MM.1S (cell line): ENCODE data around the gene FARSB.

Experiments used
- DNase-seq: peaks from one replicate; pipeline ENCODE4 v3.0.0-alpha.2; 2015
- H2AFZ ChIP-seq: fragments of 300-600 bp; sonication (generic); 2 replicates; pipeline ENCODE4 v1.6.0; 2016; ENCODE audit warnings: antibody characterized with exemption, low read length
- H3F3A ChIP-seq: fragments of 300-600 bp; sonication (generic); 2 replicates; pipeline ENCODE4 v1.6.1; 2016; ENCODE audit warnings: mild to moderate bottlenecking, antibody characterized with exemption, low read length, moderate library complexity, mixed read lengths; ENCODE audit not compliant: insufficient read depth
- H3K27ac ChIP-seq: fragments of 300-600 bp; sonication (generic); 2 replicates; pipeline ENCODE4 v1.5.1; 2016; ENCODE audit warnings: mild to moderate bottlenecking, low read length
- H3K27me3 ChIP-seq: fragments of 300-600 bp; sonication (generic); replicated peaks from 2 replicates; pipeline ENCODE4 v1.6.0; 2016; ENCODE audit warnings: low read length; ENCODE audit not compliant: insufficient read depth
- H3K36me3 ChIP-seq: fragments of 300-600 bp; sonication (generic); replicated peaks from 2 replicates; pipeline ENCODE4 v1.6.1; 2016; ENCODE audit warnings: mild to moderate bottlenecking, low read length, mixed read lengths; ENCODE audit not compliant: insufficient read depth
- H3K4me1 ChIP-seq: fragments of 300-600 bp; sonication (generic); 2 replicates; pipeline ENCODE4 v1.6.1; 2016; ENCODE audit warnings: low read length, mixed read lengths
- H3K4me2 ChIP-seq: fragments of 300-600 bp; sonication (generic); 2 replicates; pipeline ENCODE4 v1.6.0; 2016; ENCODE audit warnings: low read depth, low read length
- H3K4me3 ChIP-seq: fragments of 300-600 bp; sonication (generic); 2 replicates; pipeline ENCODE4 v1.5.1; 2016; ENCODE audit warnings: low read length, mixed read lengths
- H3K79me2 ChIP-seq: fragments of 300-600 bp; sonication (generic); 2 replicates; pipeline ENCODE4 v1.6.1; 2016; ENCODE audit warnings: mixed run types, low read length, mixed read lengths
- H3K9ac ChIP-seq: fragments of 300-600 bp; sonication (generic); 2 replicates; pipeline ENCODE4 v1.6.1; 2016; ENCODE audit warnings: low read length, mixed read lengths
- H3K9me2 ChIP-seq: fragments of 300-600 bp; sonication (generic); replicated peaks from 2 replicates; pipeline ENCODE4 v1.6.1; 2016; ENCODE audit warnings: mild to moderate bottlenecking, low read length, mixed read lengths; ENCODE audit not compliant: insufficient read depth
- H3K9me3 ChIP-seq: fragments of 300-600 bp; sonication (generic); replicated peaks from 2 replicates; pipeline ENCODE4 v1.6.1; 2016; ENCODE audit warnings: mild to moderate bottlenecking, low read length, mixed read lengths; ENCODE audit not compliant: insufficient read depth
- H4K20me1 ChIP-seq: fragments of 300-600 bp; sonication (generic); 2 replicates; pipeline ENCODE4 v1.6.1; 2016; ENCODE audit warnings: mild to moderate bottlenecking, low read length, moderate library complexity, mixed read lengths; ENCODE audit not compliant: insufficient read depth
- EZH2 ChIP-seq: fragments of 300-600 bp; sonication (generic); optimal IDR thresholded peaks from 2 replicates; pipeline ENCODE3; 2017; ENCODE audit warnings: low read depth, mild to moderate bottlenecking, antibody characterized with exemption, low read length, mixed read lengths
- EZH2phosphoT487 ChIP-seq: fragments of 300-600 bp; sonication (generic); IDR thresholded peaks from 2 replicates; pipeline ENCODE4 v1.6.1; 2018; ENCODE audit warnings: antibody characterized with exemption, low read length
- TF ChIP-seq, protein P1 (sequence below): fragments of 300-600 bp; sonication (generic); IDR thresholded peaks from 2 replicates; pipeline ENCODE4 v1.5.1; 2016; ENCODE audit warnings: antibody characterized with exemption, low read length, mixed read lengths

The FARSB gene

DNA sequence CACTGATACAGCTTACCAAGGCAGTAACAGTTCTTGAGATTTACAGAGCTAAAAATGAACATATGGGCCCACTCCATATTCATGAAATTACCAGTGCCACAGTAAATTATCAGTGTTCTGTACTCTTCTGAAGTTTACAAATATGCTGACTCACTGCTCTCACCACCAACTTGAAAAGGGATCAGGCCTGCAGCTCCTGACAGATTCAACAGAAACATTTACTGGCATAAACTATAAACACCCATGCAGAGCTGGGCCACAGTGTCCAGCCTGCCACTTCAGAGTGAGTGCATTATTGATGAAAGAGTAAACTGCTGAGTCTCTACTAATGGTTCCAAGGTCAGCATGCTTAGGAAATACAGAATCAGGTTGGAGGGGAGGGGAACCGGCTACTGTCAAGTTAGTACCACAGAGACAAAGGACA is 83.1 kb downstream of the FARSB start:
- Histone ChIP-seq H3K36me3 (peaks cover 6% of the 10 kb centered on the region), H3K27ac (peak overlapping the region; percentile 67), H3K4me3 (no peak overlapping the region), H3F3A (peaks cover 20% of the 10 kb centered on the region), H3K27me3 (no peaks in the 10 kb centered on the region), H3K9ac (0 out of 2 replicates have a peak overlapping the region, but pooled peaks have one; percentile 2), H3K9me3 (no peaks in the 10 kb centered on the region), H4K20me1 (no peaks in the 10 kb centered on the region), H3K4me1 (peaks cover 29% of the 10 kb centered on the region), H3K79me2 (peaks cover 43% of the 10 kb centered on the region), H3K9me2 (no peaks in the 10 kb centered on the region), H2AFZ (no peak overlapping the region), H3K4me2 (peak overlapping the region; percentile 14; the same call in 1 of the 2 replicates)
- no peak for DNase-seq
- TF ChIP-seq EZH2phosphoT487 (no peak), EZH2 (no peak)
- TF ChIP-seq, protein P1, sequence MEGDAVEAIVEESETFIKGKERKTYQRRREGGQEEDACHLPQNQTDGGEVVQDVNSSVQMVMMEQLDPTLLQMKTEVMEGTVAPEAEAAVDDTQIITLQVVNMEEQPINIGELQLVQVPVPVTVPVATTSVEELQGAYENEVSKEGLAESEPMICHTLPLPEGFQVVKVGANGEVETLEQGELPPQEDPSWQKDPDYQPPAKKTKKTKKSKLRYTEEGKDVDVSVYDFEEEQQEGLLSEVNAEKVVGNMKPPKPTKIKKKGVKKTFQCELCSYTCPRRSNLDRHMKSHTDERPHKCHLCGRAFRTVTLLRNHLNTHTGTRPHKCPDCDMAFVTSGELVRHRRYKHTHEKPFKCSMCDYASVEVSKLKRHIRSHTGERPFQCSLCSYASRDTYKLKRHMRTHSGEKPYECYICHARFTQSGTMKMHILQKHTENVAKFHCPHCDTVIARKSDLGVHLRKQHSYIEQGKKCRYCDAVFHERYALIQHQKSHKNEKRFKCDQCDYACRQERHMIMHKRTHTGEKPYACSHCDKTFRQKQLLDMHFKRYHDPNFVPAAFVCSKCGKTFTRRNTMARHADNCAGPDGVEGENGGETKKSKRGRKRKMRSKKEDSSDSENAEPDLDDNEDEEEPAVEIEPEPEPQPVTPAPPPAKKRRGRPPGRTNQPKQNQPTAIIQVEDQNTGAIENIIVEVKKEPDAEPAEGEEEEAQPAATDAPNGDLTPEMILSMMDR: no peak

DNA sequence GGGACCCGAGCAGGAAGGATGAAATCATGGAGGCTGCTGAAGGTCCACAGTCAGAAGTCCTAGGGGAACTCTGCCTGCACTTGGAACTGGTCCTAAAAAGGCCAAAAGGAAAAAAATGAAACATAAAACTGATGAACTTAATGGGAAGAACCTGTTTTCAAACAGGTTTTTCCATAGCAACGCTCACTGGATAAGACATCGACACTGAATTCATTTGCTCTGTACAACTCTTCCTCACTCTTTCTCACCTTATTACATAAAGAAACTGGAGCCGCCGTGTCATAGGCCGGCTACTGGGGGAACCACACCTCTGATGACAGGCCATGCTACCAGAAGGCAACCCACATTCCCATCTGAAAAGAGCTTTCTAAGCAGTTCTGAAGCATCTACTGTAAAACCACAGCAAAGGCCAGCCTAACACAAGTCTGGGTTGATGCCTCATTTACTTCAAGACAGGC is 83.6 kb downstream of the FARSB start:
- Histone ChIP-seq H3K36me3 (peaks cover 6% of the 10 kb centered on the region), H3K9me3 (no peaks in the 10 kb centered on the region), H3K4me2 (peak overlapping the region; percentile 14; the same call in 1 of the 2 replicates), H2AFZ (no peak overlapping the region), H3K79me2 (peaks cover 39% of the 10 kb centered on the region), H3K27ac (peak overlapping the region; percentile 67), H3K9ac (0 out of 2 replicates have a peak overlapping the region, but pooled peaks have one; percentile 2), H3F3A (peaks cover 20% of the 10 kb centered on the region), H3K4me1 (peaks cover 29% of the 10 kb centered on the region), H3K27me3 (no peaks in the 10 kb centered on the region), H4K20me1 (no peaks in the 10 kb centered on the region), H3K4me3 (no peak overlapping the region), H3K9me2 (no peaks in the 10 kb centered on the region)
- no peak for TF ChIP-seq EZH2
- TF ChIP-seq EZH2phosphoT487: no peak
- TF ChIP-seq, protein P1: no peak
- peak; percentile 78 for DNase-seq

GRCh38 chr2:222569826-222570225 is 86.1 kb downstream of the FARSB start:
- H2AFZ ChIP-seq: no peak overlapping the region
- no peak overlapping the region for H3K4me2 ChIP-seq
- no peaks in the 10 kb centered on the region for H3K9me2 ChIP-seq
- no peak for DNase-seq
- TF ChIP-seq EZH2: no peak
- no peak for TF ChIP-seq EZH2phosphoT487
- TF ChIP-seq, protein P1: no peak
- H3K27me3 ChIP-seq: no peaks in the 10 kb centered on the region
- H3K4me3 ChIP-seq: no peak overlapping the region
- peaks cover 20% of the 10 kb centered on the region for H3F3A ChIP-seq
- peaks cover 28% of the 10 kb centered on the region for H3K4me1 ChIP-seq
- no peak overlapping the region for H3K27ac ChIP-seq
- no peaks in the 10 kb centered on the region for H4K20me1 ChIP-seq
- no peaks in the 10 kb centered on the region for H3K9me3 ChIP-seq
- peaks cover 6% of the 10 kb centered on the region for H3K36me3 ChIP-seq
- no peak overlapping the region for H3K9ac ChIP-seq
- peaks cover 16% of the 10 kb centered on the region for H3K79me2 ChIP-seq
